ENCODE measurements around the gene PTAR1.
A peak's percentile ranks its signal among the peaks of the same experiment; 100 is the strongest.

PTAR1 gene

DNA sequence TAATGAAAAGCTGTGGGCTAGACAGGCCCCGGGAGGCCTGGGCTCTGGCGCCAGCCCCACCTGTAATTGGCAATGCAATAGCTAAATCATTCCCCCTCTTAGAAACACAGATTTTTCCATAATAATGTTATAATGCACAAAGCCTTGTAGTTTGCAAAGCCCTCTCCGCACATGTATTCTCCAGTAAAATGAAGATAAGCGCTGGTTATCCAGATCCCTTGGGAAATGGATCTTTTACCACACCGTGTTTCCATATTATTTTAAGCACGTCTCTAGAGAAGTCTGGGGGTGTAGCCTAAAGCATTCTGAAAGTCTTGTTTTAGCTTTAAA is 86.5 kb downstream of the PTAR1 start:
- no peak for DNase-seq (ENCODE audit: low read depth)

DNA sequence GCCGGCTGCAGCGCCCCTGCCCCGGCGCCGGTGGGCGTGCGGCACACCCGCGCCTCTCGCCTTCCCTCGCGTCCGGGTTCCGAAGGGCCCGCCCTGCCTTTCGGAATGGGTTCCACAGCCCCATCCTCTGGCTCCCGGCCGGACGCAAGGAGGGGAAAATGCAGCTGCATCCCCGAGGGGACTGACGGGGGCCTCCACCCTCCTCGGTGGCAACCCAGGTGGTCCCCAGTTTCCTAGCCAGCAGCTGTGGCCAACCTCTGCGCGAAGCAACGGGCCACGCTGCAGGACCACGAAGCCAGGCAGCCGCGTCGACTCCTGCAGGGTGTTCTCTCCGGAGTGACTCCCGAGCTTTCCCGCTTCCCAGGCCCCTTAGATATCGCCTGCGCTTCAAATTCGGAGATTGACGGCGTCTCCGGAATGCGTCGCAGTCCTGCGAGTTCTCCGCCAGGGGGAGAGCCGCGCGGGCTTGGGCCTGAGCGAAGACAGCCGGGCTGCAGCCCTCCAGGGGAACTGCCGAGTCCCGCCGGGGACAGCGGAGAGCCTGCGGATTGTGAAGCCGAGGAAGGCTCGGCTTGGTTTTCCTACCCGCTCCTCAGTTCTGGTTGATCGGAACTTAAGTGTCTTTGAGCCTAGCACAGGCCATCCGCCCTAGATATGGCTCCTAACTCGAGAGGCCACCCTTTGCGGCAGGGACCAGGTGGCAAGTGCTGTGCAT is 87.1 kb downstream of the PTAR1 start:
- peak; percentile 53 for DNase-seq (ENCODE audit: low read depth)

DNA sequence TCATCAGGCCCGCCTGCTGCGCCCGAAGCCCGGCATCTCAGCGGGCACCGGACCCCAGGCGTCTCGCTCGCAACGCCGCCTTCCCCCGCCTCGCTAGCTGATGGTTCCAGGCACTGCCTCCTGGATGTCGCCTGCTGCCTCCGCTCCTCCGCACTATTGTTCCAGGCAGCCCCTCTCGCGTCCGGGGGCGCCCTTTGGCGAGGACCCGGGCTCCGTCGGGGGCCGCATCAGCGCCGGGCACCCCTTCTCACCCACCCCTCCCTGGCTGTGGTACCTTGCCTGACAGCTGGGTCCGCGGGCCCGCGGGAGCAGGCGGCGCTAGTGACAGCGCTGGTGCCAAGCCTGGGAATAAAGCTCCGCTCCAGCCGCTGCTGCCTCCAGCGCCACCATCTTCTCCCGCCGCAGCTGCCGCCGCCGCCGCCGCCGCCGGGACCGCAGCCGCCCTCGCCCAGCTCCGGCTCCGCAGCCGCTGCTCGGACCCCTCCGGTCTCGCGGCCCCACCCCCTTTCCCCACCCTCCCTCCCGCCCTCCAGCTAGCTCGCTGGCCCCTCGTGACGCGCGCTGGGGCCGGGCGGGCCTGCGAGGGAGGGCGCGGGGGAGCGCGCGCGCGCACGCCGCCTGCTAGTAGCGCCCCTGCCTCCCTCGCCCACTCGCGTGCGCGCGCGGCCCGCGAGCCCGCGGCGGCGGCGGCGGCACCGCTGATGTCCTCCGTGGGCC is 87.8 kb downstream of the PTAR1 start, which contains the start of gene APBA1:
TSS of gene APBA1 (minus strand) at position 493 of the 717 bp plus-strand sequence.
- DNase-seq (ENCODE audit: low read depth) = no peak

DNA sequence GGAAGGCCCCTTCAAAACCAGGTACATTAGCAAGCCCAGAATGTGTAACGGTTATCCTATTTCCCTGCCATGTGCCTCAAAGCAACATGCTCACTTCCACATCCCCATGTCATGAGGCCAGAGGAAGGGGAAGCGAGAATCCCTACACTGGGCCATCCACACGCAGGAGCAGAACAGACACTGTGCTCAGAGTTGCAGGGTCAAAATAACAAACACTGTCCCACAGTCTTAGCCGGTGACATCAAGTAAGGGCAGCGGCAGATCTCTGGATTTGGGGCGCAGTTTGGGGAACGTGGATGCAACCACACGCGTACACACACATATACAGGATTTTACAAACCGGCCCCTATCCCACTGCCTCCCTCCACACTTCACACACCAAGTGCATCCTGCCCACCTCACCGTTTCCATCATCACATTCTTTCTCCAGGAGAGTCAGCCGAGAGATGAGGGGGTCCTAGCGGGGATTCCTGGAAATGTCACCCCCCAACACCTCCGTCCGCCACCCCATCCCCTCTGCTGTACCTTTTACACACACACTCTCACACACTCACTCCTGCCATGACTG is 88.4 kb downstream of the PTAR1 start:
- DNase-seq (ENCODE audit: low read depth) = no peak

DNA sequence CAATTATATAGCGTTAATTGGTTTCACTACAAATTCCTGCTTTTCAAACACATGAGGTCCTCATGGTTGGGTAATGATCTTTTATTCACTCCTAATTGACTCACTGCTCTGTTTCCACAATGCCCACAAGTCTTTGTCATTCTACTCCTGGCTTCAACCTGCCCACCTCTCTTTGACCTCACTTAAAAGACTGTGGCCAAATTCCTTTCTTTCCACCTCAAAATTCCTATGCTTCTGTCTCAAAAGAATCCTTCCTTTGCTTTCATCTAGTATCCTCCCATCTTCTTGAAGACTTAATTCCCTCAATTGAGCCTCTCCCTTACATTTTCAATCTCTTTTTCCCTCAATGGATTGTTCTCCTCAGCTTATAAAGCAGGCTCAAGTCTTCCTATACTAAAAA is 92.5 kb downstream of the PTAR1 start:
- no peak for DNase-seq (ENCODE audit: low read depth)

DNA sequence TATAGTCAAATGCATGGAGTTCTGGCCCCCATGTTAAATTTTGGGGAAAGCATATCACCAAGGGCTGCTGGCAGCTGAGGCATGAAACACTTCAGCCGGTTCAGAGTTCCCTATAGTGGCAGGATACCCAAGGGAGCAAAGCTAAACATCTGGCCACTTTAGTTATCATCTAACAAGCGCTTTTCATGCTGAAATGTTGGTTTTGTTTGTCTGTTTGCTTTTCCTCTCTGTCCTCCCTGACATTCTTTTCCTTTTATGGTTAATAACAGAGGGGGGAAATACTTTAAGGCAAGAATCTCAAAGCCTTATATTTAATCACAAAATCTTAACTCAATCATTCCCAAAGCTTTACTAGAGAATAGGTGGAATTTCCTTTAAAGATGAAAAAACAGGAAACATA is 99.5 kb downstream of the PTAR1 start:
- no peak for DNase-seq (ENCODE audit: low read depth)

All from stimulated activated CD8-positive, alpha-beta memory T cell treated with anti-CD3 and anti-CD28 coated beads, Interleukin-12 subunit alpha, Interleukin-12 subunit beta, amount 100 ng/mL, for 1 hour (primary cell).